Peyer's patch (tissue), 4 donors: Measurements from ENCODE around the gene PDK4.

Source experiments
- CTCF ChIP-seq, 6 experiments: fragments of 450-650 bp in 4 of 6; fragments of 200-600 bp in 2 of 6; sonication (generic) in 1 of 6; IDR thresholded peaks; one replicate each; pipeline ENCODE4 v1.5.1; 2017 to 2019; ENCODE audit warnings: antibody characterized with exemption in 6 of 6, mild to moderate bottlenecking in 3 of 6, moderate library complexity in 1 of 6
- POLR2A ChIP-seq, 2 donors: fragments of 450-650 bp; IDR thresholded peaks; one replicate each; pipeline ENCODE4 v1.5.1; 2017; ENCODE audit warnings: antibody characterized with exemption in 2 of 2, mild to moderate bottlenecking in 2 of 2, moderate library complexity in 2 of 2

GRCh38 chr7:95605275-95605674 is 9.0 kb upstream of the PDK4 start:
- TF ChIP-seq CTCF (IDR thresholded peaks at IDR 0.05), result no peak
- no peak for TF ChIP-seq POLR2A (IDR thresholded peaks at IDR 0.05)
